Measurements from ENCODE around the gene ADARB1.

Gene ADARB1

GRCh38 chr21:45050797-45051489, 23.4 kb upstream of the ADARB1 start:
- TF ChIP-seq POLR2AphosphoS5 (IDR thresholded peaks at IDR 0.05; ENCODE audit: low read depth, low read length) (no peak), TAF1 (IDR thresholded peaks at IDR 0.05; ENCODE audit: borderline replicate concordance, low read depth, low read length) (no peak), POLR2A (IDR thresholded peaks at IDR 0.05; ENCODE audit: low read depth, low read length) (no peak)
- FAIRE-seq: no peak
- DNase-seq (ENCODE audit: insufficient read length): no peak

- TF ChIP-seq POLR2AphosphoS5 (IDR thresholded peaks at IDR 0.05; ENCODE audit: low read depth, low read length) (no peak), POLR2A (IDR thresholded peaks at IDR 0.05; ENCODE audit: low read depth, low read length) (no peak), TAF1 (IDR thresholded peaks at IDR 0.05; ENCODE audit: borderline replicate concordance, low read depth, low read length) (no peak)
- FAIRE-seq: no peak
- no peak for DNase-seq (ENCODE audit: insufficient read length)
Observed at GRCh38 chr21:45051580-45052434, 22.6 kb upstream of the ADARB1 start.

- TF ChIP-seq TAF1 (IDR thresholded peaks at IDR 0.05; ENCODE audit: borderline replicate concordance, low read depth, low read length) (no peak), POLR2AphosphoS5 (IDR thresholded peaks at IDR 0.05; ENCODE audit: low read depth, low read length) (no peak), POLR2A (IDR thresholded peaks at IDR 0.05; ENCODE audit: low read depth, low read length) (no peak)
- FAIRE-seq (no peak), DNase-seq (ENCODE audit: insufficient read length) (no peak)
Observed at GRCh38 chr21:45052960-45053359, 21.4 kb upstream of the ADARB1 start.

- FAIRE-seq (no peak), DNase-seq (ENCODE audit: insufficient read length) (no peak)
- TF ChIP-seq TAF1 (IDR thresholded peaks at IDR 0.05; ENCODE audit: borderline replicate concordance, low read depth, low read length) (no peak), POLR2AphosphoS5 (IDR thresholded peaks at IDR 0.05; ENCODE audit: low read depth, low read length) (no peak), POLR2A (IDR thresholded peaks at IDR 0.05; ENCODE audit: low read depth, low read length) (no peak)
Observed at GRCh38 chr21:45053561-45054226, 20.7 kb upstream of the ADARB1 start.

- TF ChIP-seq POLR2A (IDR thresholded peaks at IDR 0.05; ENCODE audit: low read depth, low read length): no peak
- no peak for TF ChIP-seq TAF1 (IDR thresholded peaks at IDR 0.05; ENCODE audit: borderline replicate concordance, low read depth, low read length)
- no peak for TF ChIP-seq POLR2AphosphoS5 (IDR thresholded peaks at IDR 0.05; ENCODE audit: low read depth, low read length)
- no peak for DNase-seq (ENCODE audit: insufficient read length)
- FAIRE-seq: no peak
Observed at GRCh38 chr21:45054227-45054926, 20.0 kb upstream of the ADARB1 start.

- FAIRE-seq (peak; percentile 81), DNase-seq (ENCODE audit: insufficient read length) (no peak)
- TF ChIP-seq TAF1 (IDR thresholded peaks at IDR 0.05; ENCODE audit: borderline replicate concordance, low read depth, low read length) (no peak), POLR2AphosphoS5 (IDR thresholded peaks at IDR 0.05; ENCODE audit: low read depth, low read length) (no peak), POLR2A (IDR thresholded peaks at IDR 0.05; ENCODE audit: low read depth, low read length) (no peak)
Observed at GRCh38 chr21:45054927-45055612, 19.3 kb upstream of the ADARB1 start.

- TF ChIP-seq POLR2AphosphoS5 (IDR thresholded peaks at IDR 0.05; ENCODE audit: low read depth, low read length) (no peak), POLR2A (IDR thresholded peaks at IDR 0.05; ENCODE audit: low read depth, low read length) (no peak), TAF1 (IDR thresholded peaks at IDR 0.05; ENCODE audit: borderline replicate concordance, low read depth, low read length) (no peak)
- DNase-seq (ENCODE audit: insufficient read length) (no peak), FAIRE-seq (no peak)
Observed at GRCh38 chr21:45055861-45056260, 18.5 kb upstream of the ADARB1 start.

- DNase-seq (ENCODE audit: insufficient read length) (no peak), FAIRE-seq (no peak)
- TF ChIP-seq POLR2A (IDR thresholded peaks at IDR 0.05; ENCODE audit: low read depth, low read length) (no peak), TAF1 (IDR thresholded peaks at IDR 0.05; ENCODE audit: borderline replicate concordance, low read depth, low read length) (no peak), POLR2AphosphoS5 (IDR thresholded peaks at IDR 0.05; ENCODE audit: low read depth, low read length) (no peak)
Observed at GRCh38 chr21:45056296-45056904, 18.0 kb upstream of the ADARB1 start.

- FAIRE-seq: no peak
- DNase-seq (ENCODE audit: insufficient read length): no peak
- TF ChIP-seq POLR2A (IDR thresholded peaks at IDR 0.05; ENCODE audit: low read depth, low read length): no peak
Observed at GRCh38 chr21:45056917-45057560, 17.3 kb upstream of the ADARB1 start.

GRCh38 chr21:45057886-45058285, 16.5 kb upstream of the ADARB1 start:
- TF ChIP-seq TAF1 (IDR thresholded peaks at IDR 0.05; ENCODE audit: borderline replicate concordance, low read depth, low read length) (no peak), POLR2A (IDR thresholded peaks at IDR 0.05; ENCODE audit: low read depth, low read length) (no peak), POLR2AphosphoS5 (IDR thresholded peaks at IDR 0.05; ENCODE audit: low read depth, low read length) (no peak)
- FAIRE-seq (no peak), DNase-seq (ENCODE audit: insufficient read length) (no peak)

All from GM12892 (cell line).